GM12873 (cell line): ENCODE results near the gene PRKCD.
A peak's percentile ranks its signal among the peaks of the same experiment; 100 is the strongest.

Experiments
- TF ChIP-seq, protein P1 (sequence below): IDR thresholded peaks from 2 replicates; pipeline ENCODE4 v1.5.1; 2012; ENCODE audit warnings: low read depth, mild to moderate bottlenecking, moderate library complexity, low read length, control low read depth; ENCODE audit not compliant: insufficient read depth; ENCODE audit errors: missing control alignments

PRKCD gene

DNA sequence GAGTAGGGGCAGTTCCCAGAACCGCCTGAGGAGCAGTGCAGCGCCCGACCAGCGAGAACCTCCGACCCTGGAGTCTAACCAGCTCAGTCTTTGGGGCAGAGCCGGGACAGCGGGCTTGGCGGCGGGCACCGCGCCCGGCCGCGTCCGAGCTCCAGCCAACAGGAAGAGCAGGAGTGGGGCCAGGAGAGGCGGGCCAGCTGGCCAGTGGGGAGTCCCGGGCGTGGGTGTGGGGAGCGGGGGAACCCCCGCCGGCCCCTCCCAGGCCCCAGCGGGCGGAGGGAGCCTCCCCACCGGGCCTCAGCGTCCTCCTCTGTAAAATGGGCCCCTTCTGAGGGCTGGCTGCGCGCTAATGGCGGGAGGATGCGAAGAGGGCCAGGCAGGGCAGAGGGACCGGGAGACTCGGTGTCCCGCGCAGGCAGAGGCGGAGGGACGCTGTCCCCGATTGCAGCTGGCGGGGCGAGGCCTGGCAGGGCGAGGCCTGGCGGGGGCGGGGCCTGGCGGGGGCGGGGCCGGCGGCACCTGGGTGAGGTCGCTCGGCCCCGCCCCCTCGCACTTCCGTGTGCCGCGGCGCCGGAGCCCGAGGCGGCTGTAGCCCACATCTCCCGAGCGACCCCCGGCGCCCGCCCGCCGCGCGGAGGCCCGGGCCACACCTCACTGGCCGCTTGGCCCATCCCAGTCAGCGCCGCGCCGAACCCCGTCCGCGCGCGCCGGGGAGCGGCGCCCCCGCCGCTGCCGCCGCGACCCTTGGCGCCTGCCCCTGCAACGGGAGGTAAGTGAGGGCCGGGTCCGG lies at the start of gene PRKCD:
PRKCD (plus strand) TSS at position 550 of the 790 bp plus-strand sequence. CDS start 17,214 bp downstream, outside the sequence.
- TF ChIP-seq, protein P1, sequence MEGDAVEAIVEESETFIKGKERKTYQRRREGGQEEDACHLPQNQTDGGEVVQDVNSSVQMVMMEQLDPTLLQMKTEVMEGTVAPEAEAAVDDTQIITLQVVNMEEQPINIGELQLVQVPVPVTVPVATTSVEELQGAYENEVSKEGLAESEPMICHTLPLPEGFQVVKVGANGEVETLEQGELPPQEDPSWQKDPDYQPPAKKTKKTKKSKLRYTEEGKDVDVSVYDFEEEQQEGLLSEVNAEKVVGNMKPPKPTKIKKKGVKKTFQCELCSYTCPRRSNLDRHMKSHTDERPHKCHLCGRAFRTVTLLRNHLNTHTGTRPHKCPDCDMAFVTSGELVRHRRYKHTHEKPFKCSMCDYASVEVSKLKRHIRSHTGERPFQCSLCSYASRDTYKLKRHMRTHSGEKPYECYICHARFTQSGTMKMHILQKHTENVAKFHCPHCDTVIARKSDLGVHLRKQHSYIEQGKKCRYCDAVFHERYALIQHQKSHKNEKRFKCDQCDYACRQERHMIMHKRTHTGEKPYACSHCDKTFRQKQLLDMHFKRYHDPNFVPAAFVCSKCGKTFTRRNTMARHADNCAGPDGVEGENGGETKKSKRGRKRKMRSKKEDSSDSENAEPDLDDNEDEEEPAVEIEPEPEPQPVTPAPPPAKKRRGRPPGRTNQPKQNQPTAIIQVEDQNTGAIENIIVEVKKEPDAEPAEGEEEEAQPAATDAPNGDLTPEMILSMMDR = peak; percentile 69

DNA sequence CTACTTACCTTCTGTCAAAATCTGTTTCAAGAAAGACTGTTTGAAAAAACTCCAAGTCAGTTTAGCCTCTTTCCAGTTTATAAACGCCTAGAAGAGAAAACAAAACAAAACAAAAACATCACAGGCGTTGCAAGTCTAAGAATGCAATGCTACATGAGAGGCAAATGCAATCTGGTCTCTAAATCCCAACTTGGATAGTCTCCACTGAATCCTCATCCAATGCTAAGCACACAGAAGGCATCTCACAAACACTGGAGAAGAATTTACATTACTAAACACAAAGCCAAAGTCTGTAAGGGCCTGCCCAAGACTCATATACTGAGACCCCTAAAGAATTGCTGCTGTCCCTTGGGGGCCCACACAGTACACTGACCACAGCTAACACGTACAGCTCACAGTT lies 49.2 kb upstream of the PRKCD start:
- TF ChIP-seq, protein P1 = no peak

DNA sequence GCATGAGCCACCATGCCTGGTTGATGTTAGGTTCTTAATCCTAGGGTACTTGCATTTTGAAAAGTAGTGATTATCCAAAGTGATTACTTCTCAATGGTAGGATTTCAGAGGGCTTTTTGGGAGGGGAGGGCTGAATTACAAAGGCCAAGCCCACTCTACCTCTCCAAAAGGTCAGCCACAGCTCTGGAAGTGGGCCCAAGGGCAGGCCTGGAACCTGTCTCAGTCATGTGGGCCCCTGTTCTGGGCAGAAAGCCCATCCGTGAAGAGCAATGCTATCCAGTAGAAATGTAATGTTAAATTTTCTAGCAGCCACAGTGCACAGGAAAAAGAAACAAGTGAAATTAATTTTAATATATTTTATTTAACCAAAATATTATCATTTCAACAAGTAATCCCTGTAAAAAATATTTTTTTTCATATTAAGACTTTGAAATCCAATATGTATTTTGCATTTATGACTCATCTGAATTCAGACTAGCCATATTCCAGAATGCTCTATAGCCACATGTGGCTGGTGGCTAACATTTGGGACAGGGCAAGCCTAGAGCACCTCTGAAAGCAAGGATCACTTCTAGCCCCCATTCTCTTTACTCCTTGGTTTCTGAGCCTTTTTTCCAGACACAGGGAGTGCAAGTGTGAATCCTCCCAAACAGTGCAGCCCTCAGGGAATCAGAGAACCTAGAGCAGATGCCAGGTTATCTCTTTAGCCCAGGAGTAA lies 47.6 kb upstream of the PRKCD start:
- TF ChIP-seq, protein P1 = no peak

DNA sequence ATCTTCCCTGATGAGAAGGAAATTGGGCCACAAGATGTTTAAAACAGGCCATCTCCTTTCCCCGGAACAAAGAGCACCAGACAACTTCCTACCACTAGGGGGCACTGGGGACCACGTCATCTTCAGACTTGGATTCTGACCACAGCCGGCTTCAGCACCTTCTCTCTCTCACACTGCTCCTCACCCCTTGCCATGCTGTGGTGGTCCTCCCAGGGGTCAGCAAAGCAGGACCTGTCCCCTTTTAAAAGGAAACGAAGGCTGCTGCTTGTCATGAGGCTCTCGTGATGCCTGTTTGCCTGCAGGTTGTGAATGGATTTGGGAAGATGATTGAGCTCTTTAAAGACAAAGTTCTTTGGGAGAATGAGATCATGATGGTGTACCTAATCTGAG lies 47.0 kb upstream of the PRKCD start:
- TF ChIP-seq, protein P1 = peak; percentile 98

DNA sequence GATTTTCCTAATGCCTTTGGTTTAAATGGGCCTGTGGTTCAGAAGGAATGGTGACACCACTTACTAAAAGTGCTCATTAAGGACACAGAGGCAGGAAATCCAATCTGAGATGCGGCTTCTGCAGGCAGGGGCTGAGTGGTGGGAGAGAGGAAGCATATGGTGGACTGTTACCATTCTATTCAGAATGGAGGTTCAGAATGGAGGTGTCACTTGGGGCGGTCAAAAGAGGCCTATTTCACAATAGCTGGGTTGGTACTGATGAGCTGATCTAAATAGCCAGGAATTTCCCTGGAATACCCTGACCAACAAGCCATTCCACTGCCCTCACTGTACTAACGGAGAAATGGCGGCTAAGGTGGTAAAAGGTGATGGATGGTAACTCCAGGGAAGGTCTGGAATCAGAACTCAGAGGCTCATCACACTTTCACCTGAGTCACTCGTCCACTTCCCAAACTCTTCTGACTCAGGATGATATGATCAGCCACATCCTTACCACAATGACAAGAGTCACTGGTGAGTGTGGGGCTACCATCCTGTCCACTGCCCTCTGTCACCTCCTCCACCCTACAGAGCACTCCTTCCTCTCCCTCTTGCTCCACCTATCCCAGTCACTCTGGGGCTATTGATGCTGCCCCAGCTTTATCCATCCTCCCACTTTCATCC lies 46.5 kb upstream of the PRKCD start:
- TF ChIP-seq, protein P1 = no peak

DNA sequence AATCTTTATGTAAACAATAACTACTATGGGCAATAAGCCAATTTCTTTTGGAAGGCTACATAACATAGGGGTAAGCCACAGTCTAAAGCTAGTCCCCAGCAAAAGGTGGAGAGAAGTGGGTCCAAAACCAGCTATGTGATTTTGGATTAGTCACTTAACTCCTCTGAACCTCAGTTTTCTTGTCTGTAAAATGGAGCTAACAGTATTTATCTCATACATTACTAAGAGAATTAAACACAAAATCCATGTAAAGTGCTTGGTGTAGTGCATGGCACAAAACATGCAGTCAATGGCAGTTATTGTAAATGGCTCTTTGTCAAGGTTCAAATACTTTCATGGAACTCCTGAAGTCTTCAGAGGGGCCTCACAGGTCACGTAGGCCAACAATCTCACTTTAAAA lies 44.1 kb upstream of the PRKCD start:
- TF ChIP-seq, protein P1 = no peak

DNA sequence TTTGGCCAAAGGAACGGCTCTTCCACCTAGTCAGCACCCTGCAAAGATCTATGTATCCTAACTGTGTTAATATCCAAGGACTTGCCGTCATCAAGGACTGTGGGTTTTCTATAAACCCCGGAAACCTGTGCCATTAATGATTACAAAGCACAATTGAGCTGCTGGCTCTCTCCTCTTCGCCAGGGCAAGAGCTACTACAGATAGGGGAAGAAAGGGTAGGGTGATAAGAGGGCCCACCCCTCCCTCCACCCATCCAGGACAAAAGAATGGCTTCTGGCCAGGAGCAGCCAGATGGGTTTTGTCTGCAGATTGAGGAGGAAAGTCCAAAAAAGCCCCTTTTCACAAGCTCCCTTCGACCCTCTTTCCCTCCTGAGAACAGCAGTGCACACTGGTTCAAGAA lies 40.7 kb upstream of the PRKCD start:
- TF ChIP-seq, protein P1 = no peak
